Coronary artery (tissue), 2 donors: ENCODE data around the gene NAT16.
"Not testable (repeated sequence)": the region's sequence is repeated elsewhere in the genome, so short reads cannot be mapped to it uniquely, and the experiment has no call there.

Experiments used
- DNase-seq: peaks from one replicate; pipeline ENCODE4 v3.0.0-alpha.2; 2017; ENCODE audit warnings: low spot score
- H3K27ac ChIP-seq, 2 donors: fragments of 200-600 bp; sonication (generic); one replicate each; pipeline ENCODE4 v1.5.1; 2016 to 2019
- H3K4me3 ChIP-seq: fragments of 200-600 bp; sonication (generic); 2 replicates; pipeline ENCODE4 v1.5.1; 2016; ENCODE audit warnings: mild to moderate bottlenecking, moderate library complexity
- CTCF ChIP-seq: fragments of 200-600 bp; sonication (generic); IDR thresholded peaks from one replicate; pipeline ENCODE4 v1.5.1; 2019; ENCODE audit warnings: antibody characterized with exemption

The NAT16 gene

GRCh38 chr7:101201695-101202602 is 21.9 kb upstream of the NAT16 start:
- no peak for DNase-seq
- TF ChIP-seq CTCF: no peak
- no peak overlapping the region for H3K27ac ChIP-seq
- peak overlapping the region; percentile 57 for H3K4me3 ChIP-seq

- no peak for DNase-seq
These were observed 20.9 kb upstream of the NAT16 start, which contains the start of gene MOGAT3 for GRCh38 chr7:101200862-101201599. Gene MOGAT3, minus strand, starts transcription at chr7:101201036. Its CDS starts 182 bp downstream, at chr7:101200854.

GRCh38 chr7:101200504-101200861 is 20.4 kb upstream of the NAT16 start:
- H3K4me3 ChIP-seq: no peak overlapping the region

More at GRCh38 chr7:101200862-101201599, 20.9 kb upstream of the NAT16 start, which contains the start of gene MOGAT3:
- no peak for TF ChIP-seq CTCF
- Histone ChIP-seq H3K27ac (no peak within 1 kb of the TSS), H3K4me3 (peak within 1 kb of the TSS; percentile 57)

GRCh38 chr7:101199522-101199921 is 19.4 kb upstream of the NAT16 start:
- H3K27ac ChIP-seq: not testable (repeated sequence)

More at GRCh38 chr7:101200504-101200861, 20.4 kb upstream of the NAT16 start:
- DNase-seq: no peak
- H3K27ac ChIP-seq: no peak overlapping the region
- TF ChIP-seq CTCF: no peak

GRCh38 chr7:101198476-101198875 is 18.4 kb upstream of the NAT16 start:
- Histone ChIP-seq H3K4me3 (no peak overlapping the region), H3K27ac (no peak overlapping the region)
- no peak for TF ChIP-seq CTCF
- no peak for DNase-seq

More at GRCh38 chr7:101199522-101199921, 19.4 kb upstream of the NAT16 start:
- not testable (repeated sequence) for H3K4me3 ChIP-seq, DNase-seq

- Histone ChIP-seq H3K4me3 (no peak overlapping the region), H3K27ac (no peak overlapping the region)
- no peak for DNase-seq
- TF ChIP-seq CTCF: no peak
These were observed 17.9 kb upstream of the NAT16 start for GRCh38 chr7:101197991-101198390.

- Histone ChIP-seq H3K4me3 (no peak overlapping the region), H3K27ac (no peak overlapping the region)
- TF ChIP-seq CTCF: no peak
- DNase-seq: no peak
These were observed 15.8 kb upstream of the NAT16 start for GRCh38 chr7:101195884-101196283.
